ENCODE results near the gene UBAC2. TPM values are rescaled to one million over a fixed set of nuclear protein-coding genes. Genes with fewer than 3 reads are reported as not detected.

The UBAC2 gene
- polyA plus RNA-seq, 3 donors: 59.6 to 113 (median 96.7) TPM

DNA sequence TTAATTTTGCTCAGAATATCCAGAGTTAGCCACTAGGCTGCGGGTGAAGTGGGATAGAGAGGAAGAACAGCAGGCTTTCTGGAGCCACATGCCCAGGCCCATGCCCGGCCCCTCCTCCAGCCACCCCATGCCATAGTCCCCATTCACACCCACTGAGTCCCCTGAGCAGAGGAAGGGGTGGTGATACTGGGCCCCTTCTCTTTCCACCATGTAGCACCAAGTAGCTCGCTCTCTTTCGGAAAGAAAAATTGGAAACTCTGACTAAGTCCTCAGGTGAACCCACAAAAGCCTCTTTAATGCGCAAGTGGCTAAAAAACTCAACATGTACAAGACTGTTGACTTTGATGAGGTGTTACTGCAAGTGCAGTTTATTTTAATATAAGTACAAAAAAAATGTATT, 183.3 kb downstream of the UBAC2 start:
- peaks cover 66 to 77% of the 10 kb centered on the region in 2 donors for H3K36me3 Mint-ChIP-seq
- no CpG with 5 or more reads among the region's 5 CpGs for WGBS (ENCODE audit: insufficient coverage)
- H3K4me1 Mint-ChIP-seq: peaks cover 42% of the 10 kb centered on the region
- no peak for TF ChIP-seq CTCF (IDR thresholded peaks at IDR 0.05)
- intact Hi-C loops (cut with micrococcal nuclease): loop anchor here (5.0 to 10.0 kb wide), 2 partner anchors 47 to 119 kb away; no protein-coding TSS in a partner anchor
- peaks cover 0 to 3% (median 0%) of the 10 kb centered on the region in 3 donors for H3K27me3 Mint-ChIP-seq (ENCODE audit: low read depth in 3 of 3)
- peaks cover 25 to 49% of the 10 kb centered on the region in 2 donors for H3K36me3 ChIP-seq (replicated peaks in 1 of 2; ENCODE audit: control insufficient read depth in 1 of 2, insufficient read depth in 2 of 2, low read length in 2 of 2)
- H3K9me3 Mint-ChIP-seq: no peaks in the 10 kb centered on the region
- H3K9ac ChIP-seq (ENCODE audit: insufficient read depth, low read length, poor library complexity, severe bottlenecking): no peak overlapping the region
- peak overlapping the region in 3 of 7 donors; percentile 37 to 45 (median 38) for H3K27ac Mint-ChIP-seq
- no peak overlapping the region for H3K4me3 Mint-ChIP-seq
- no peak for DNase-seq
- no peak overlapping the region for H2AFZ ChIP-seq (ENCODE audit: insufficient read depth, low read depth, low read length, poor library complexity, severe bottlenecking)
- H3K4me3 ChIP-seq (replicated peaks in 1 of 3; ENCODE audit: low read depth in 2 of 3, low read length in 3 of 3): no peak overlapping the region
- H3K27ac ChIP-seq (ENCODE audit: low read depth in 1 of 2, low read length in 2 of 2): no peak overlapping the region
- H3K4me1 ChIP-seq (ENCODE audit: control insufficient read depth in 1 of 2, insufficient read depth in 2 of 2, low read length in 2 of 2): peaks cover 15 to 23% of the 10 kb centered on the region in 2 donors
- H3K27me3 ChIP-seq (ENCODE audit: control insufficient read depth in 2 of 2, insufficient read depth in 2 of 2, low read length in 2 of 2): no peaks in the 10 kb centered on the region
- no peaks in the 10 kb centered on the region for H4K20me1 ChIP-seq (ENCODE audit: insufficient read depth, low read length)
- no peaks in the 10 kb centered on the region for H3K9me3 ChIP-seq (replicated peaks in 1 of 2; ENCODE audit: control insufficient read depth in 1 of 2, insufficient read depth in 1 of 2, low read length in 2 of 2)
- no peak overlapping the region for H3K4me2 ChIP-seq (replicated peaks; ENCODE audit: extremely low read depth, low read length, poor library complexity, severe bottlenecking)
- no peaks in the 10 kb centered on the region for H3K79me2 ChIP-seq (ENCODE audit: insufficient read depth, low read length)

DNA sequence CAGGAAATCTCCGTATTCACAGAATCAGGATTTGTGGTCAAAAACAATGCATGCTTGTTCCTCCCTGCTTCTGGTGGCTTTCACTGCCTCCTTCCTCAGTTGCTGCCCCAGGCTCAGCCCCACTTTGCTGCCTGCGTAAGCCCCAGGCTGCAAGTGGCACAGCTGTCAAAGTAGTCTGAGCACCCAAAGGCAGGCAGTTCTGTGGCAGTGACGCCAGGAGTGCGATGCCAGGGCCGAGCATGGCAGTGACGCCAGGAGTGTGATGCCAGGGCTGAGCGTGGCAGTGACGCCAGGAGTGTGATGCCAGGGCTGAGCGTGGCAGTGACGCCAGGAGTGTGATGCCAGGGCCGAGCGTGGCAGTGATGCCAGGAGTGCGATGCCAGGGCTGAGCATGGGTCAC, 183.8 kb downstream of the UBAC2 start:
- Mint-ChIP-seq H3K9me3 (no peaks in the 10 kb centered on the region), H3K36me3 (peaks cover 68 to 78% of the 10 kb centered on the region in 2 donors), H3K4me1 (peaks cover 37% of the 10 kb centered on the region), H3K4me3 (no peak overlapping the region), H3K27ac (peak overlapping the region in 3 of 7 donors; percentile 50 to 61 (median 59)), H3K27me3 (ENCODE audit: low read depth in 3 of 3) (peaks cover 0 to 3% (median 2%) of the 10 kb centered on the region in 3 donors)
- no peak for TF ChIP-seq CTCF (IDR thresholded peaks at IDR 0.05)
- 80% methylated on average over 9 of the region's 13 CpGs for WGBS (ENCODE audit: insufficient coverage)
- H3K4me1 ChIP-seq (ENCODE audit: control insufficient read depth in 1 of 2, insufficient read depth in 2 of 2, low read length in 2 of 2): peaks cover 10 to 17% of the 10 kb centered on the region in 2 donors
- no peaks in the 10 kb centered on the region for H3K9me3 ChIP-seq (replicated peaks in 1 of 2; ENCODE audit: control insufficient read depth in 1 of 2, insufficient read depth in 1 of 2, low read length in 2 of 2)
- no peak overlapping the region for H3K4me2 ChIP-seq (replicated peaks; ENCODE audit: extremely low read depth, low read length, poor library complexity, severe bottlenecking)
- no peak overlapping the region for H3K9ac ChIP-seq (ENCODE audit: insufficient read depth, low read length, poor library complexity, severe bottlenecking)
- no peaks in the 10 kb centered on the region for H3K79me2 ChIP-seq (ENCODE audit: insufficient read depth, low read length)
- intact Hi-C loops (cut with micrococcal nuclease): loop anchor here (5.0 to 10.0 kb wide), 2 partner anchors 47 to 120 kb away; no protein-coding TSS in a partner anchor
- H4K20me1 ChIP-seq (ENCODE audit: insufficient read depth, low read length): no peaks in the 10 kb centered on the region
- no peak overlapping the region for H2AFZ ChIP-seq (ENCODE audit: insufficient read depth, low read depth, low read length, poor library complexity, severe bottlenecking)
- no peak for DNase-seq
- H3K4me3 ChIP-seq (replicated peaks in 1 of 3; ENCODE audit: low read depth in 2 of 3, low read length in 3 of 3): no peak overlapping the region
- H3K27ac ChIP-seq (ENCODE audit: low read depth in 1 of 2, low read length in 2 of 2): no peak overlapping the region
- no peaks in the 10 kb centered on the region for H3K27me3 ChIP-seq (ENCODE audit: control insufficient read depth in 2 of 2, insufficient read depth in 2 of 2, low read length in 2 of 2)
- H3K36me3 ChIP-seq (replicated peaks in 1 of 2; ENCODE audit: control insufficient read depth in 1 of 2, insufficient read depth in 2 of 2, low read length in 2 of 2): peaks cover 25 to 49% of the 10 kb centered on the region in 2 donors

Data from CD14-positive monocyte (primary cell).